ENCODE data around the gene CLEC4E. TPM values are rescaled to one million over a fixed set of nuclear protein-coding genes. Genes with fewer than 3 reads are reported as not detected.

The CLEC4E gene
- polyA plus RNA-seq, 3 donors: 50.8 to 218 (median 126) TPM

DNA sequence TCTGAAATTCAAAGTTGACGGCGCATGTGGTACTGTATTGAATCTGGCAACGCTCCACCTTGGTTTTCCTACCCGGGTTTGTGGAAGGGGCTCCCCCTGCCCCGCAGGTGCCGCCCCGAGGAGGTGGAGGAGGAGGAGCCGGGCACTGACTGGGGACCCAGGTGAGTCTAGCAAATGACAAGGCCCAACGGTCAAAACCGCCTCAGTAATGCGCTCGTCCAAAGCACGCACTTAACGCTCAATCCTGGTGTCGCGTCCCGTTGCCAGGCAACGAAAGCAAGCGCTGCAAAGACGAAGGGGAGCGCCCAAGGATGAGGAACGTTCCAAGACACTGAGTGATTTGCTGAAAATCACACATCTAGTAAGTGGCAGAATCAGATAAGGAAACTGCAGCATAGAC is 24.0 kb upstream of the CLEC4E start:
- H3K4me2 ChIP-seq (replicated peaks; ENCODE audit: extremely low read depth, low read length, poor library complexity, severe bottlenecking): peak overlapping the region; percentile 12
- H3K79me2 ChIP-seq (ENCODE audit: insufficient read depth, low read length): no peaks in the 10 kb centered on the region
- TF ChIP-seq, protein P1, sequence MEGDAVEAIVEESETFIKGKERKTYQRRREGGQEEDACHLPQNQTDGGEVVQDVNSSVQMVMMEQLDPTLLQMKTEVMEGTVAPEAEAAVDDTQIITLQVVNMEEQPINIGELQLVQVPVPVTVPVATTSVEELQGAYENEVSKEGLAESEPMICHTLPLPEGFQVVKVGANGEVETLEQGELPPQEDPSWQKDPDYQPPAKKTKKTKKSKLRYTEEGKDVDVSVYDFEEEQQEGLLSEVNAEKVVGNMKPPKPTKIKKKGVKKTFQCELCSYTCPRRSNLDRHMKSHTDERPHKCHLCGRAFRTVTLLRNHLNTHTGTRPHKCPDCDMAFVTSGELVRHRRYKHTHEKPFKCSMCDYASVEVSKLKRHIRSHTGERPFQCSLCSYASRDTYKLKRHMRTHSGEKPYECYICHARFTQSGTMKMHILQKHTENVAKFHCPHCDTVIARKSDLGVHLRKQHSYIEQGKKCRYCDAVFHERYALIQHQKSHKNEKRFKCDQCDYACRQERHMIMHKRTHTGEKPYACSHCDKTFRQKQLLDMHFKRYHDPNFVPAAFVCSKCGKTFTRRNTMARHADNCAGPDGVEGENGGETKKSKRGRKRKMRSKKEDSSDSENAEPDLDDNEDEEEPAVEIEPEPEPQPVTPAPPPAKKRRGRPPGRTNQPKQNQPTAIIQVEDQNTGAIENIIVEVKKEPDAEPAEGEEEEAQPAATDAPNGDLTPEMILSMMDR (IDR thresholded peaks at IDR 0.05): no peak
- no peak overlapping the region for H2AFZ ChIP-seq (ENCODE audit: insufficient read depth, low read depth, low read length, poor library complexity, severe bottlenecking)
- intact Hi-C loops (cut with micrococcal nuclease): no loop called here
- peaks cover 6 to 19% of the 10 kb centered on the region in 2 donors for H3K9me3 ChIP-seq (replicated peaks in 1 of 2; ENCODE audit: control insufficient read depth in 1 of 2, insufficient read depth in 1 of 2, low read length in 2 of 2)
- no peaks in the 10 kb centered on the region for H3K36me3 ChIP-seq (replicated peaks in 1 of 2; ENCODE audit: control insufficient read depth in 1 of 2, insufficient read depth in 2 of 2, low read length in 2 of 2)
- peak overlapping the region; percentile 34 to 86 for H3K27ac ChIP-seq (ENCODE audit: low read depth in 1 of 2, low read length in 2 of 2)
- no peaks in the 10 kb centered on the region for H3K27me3 ChIP-seq (ENCODE audit: control insufficient read depth in 2 of 2, insufficient read depth in 2 of 2, low read length in 2 of 2)
- Mint-ChIP-seq H3K27ac (peak overlapping the region in 6 of 7 donors; percentile 94 to 99 (median 98)), H3K4me1 (peaks cover 39% of the 10 kb centered on the region), H3K4me3 (no peak overlapping the region), H3K9me3 (peaks cover 6 to 22% (median 10%) of the 10 kb centered on the region in 7 donors), H3K36me3 (peaks cover 0 to 2% of the 10 kb centered on the region in 2 donors), H3K27me3 (ENCODE audit: low read depth in 3 of 3) (no peaks in the 10 kb centered on the region)
- peaks cover 39 to 53% of the 10 kb centered on the region in 2 donors for H3K4me1 ChIP-seq (ENCODE audit: control insufficient read depth in 1 of 2, insufficient read depth in 2 of 2, low read length in 2 of 2)
- no peak overlapping the region for H3K9ac ChIP-seq (ENCODE audit: insufficient read depth, low read length, poor library complexity, severe bottlenecking)
- 93% methylated on average over 19 of the region's 22 CpGs for WGBS (ENCODE audit: insufficient coverage)
- no peak for DNase-seq
- peak overlapping the region in 1 of 3 experiments; percentile 64 for H3K4me3 ChIP-seq (replicated peaks in 1 of 3; ENCODE audit: low read depth in 2 of 3, low read length in 3 of 3)
- H4K20me1 ChIP-seq (ENCODE audit: insufficient read depth, low read length): no peaks in the 10 kb centered on the region

DNA sequence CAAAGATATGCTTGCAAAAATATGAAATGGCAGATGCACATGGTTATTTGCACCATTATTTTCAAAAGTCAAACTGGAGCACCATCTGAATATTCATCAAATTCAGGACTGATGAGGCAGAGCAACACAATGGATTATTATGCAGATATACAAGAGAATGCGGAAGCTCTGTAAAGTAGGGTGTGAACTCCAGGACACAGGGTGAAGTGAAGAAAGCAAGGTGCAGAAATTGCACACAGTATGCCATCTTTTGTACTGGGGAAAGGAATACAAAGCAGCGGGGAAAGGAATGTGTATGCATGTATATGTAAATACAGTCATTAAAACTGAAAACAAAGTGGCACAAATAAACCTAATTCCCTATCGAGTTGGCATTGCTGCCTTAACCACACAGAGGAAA is 22.7 kb upstream of the CLEC4E start:
- peaks cover 6 to 21% (median 10%) of the 10 kb centered on the region in 7 donors for H3K9me3 Mint-ChIP-seq
- Histone ChIP-seq H3K27ac (ENCODE audit: low read depth in 1 of 2, low read length in 2 of 2) (no peak overlapping the region), H3K9ac (ENCODE audit: insufficient read depth, low read length, poor library complexity, severe bottlenecking) (no peak overlapping the region), H3K79me2 (ENCODE audit: insufficient read depth, low read length) (no peaks in the 10 kb centered on the region), H3K4me3 (replicated peaks in 1 of 3; ENCODE audit: low read depth in 2 of 3, low read length in 3 of 3) (no peak overlapping the region), H3K4me1 (ENCODE audit: control insufficient read depth in 1 of 2, insufficient read depth in 2 of 2, low read length in 2 of 2) (peaks cover 39 to 50% of the 10 kb centered on the region in 2 donors), H3K27me3 (ENCODE audit: control insufficient read depth in 2 of 2, insufficient read depth in 2 of 2, low read length in 2 of 2) (no peaks in the 10 kb centered on the region), H2AFZ (ENCODE audit: insufficient read depth, low read depth, low read length, poor library complexity, severe bottlenecking) (no peak overlapping the region), H4K20me1 (ENCODE audit: insufficient read depth, low read length) (no peaks in the 10 kb centered on the region), H3K9me3 (replicated peaks in 1 of 2; ENCODE audit: control insufficient read depth in 1 of 2, insufficient read depth in 1 of 2, low read length in 2 of 2) (peaks cover 6 to 18% of the 10 kb centered on the region in 2 donors), H3K36me3 (replicated peaks in 1 of 2; ENCODE audit: control insufficient read depth in 1 of 2, insufficient read depth in 2 of 2, low read length in 2 of 2) (no peaks in the 10 kb centered on the region), H3K4me2 (replicated peaks; ENCODE audit: extremely low read depth, low read length, poor library complexity, severe bottlenecking) (no peak overlapping the region)
- H3K4me3 Mint-ChIP-seq: no peak overlapping the region
- H3K27me3 Mint-ChIP-seq (ENCODE audit: low read depth in 3 of 3): peaks cover 0 to 1% (median 0%) of the 10 kb centered on the region in 3 donors
- H3K27ac Mint-ChIP-seq: peak overlapping the region in 2 of 7 donors; percentile 15 to 58
- DNase-seq: no peak
- intact Hi-C loops (cut with micrococcal nuclease): no loop called here
- 83% methylated on average over 1 of the region's 3 CpGs for WGBS (ENCODE audit: insufficient coverage)
- TF ChIP-seq, protein P1 (IDR thresholded peaks at IDR 0.05): no peak
- H3K36me3 Mint-ChIP-seq: peaks cover 0 to 2% of the 10 kb centered on the region in 2 donors
- H3K4me1 Mint-ChIP-seq: peaks cover 39% of the 10 kb centered on the region

Data from CD14-positive monocyte (primary cell).